Kidney (tissue), 14 donors: ENCODE measurements around the gene CNOT8. TPM values are rescaled to one million over a fixed set of nuclear protein-coding genes. Genes with fewer than 3 reads are reported as not detected.

Source experiments
- DNase-seq, 5 donors: peaks; one replicate each; pipeline ENCODE4 v3.0.0-alpha.2; 2013 to 2020
- FAIRE-seq: peaks from 2 replicates; lab custom pipeline; 2012; peaks lifted over from hg19 to GRCh38; lab: Jason Lieb, UNC
- H3K27ac ChIP-seq, 2 donors: one replicate each; pipeline ENCODE4 v1.7.0; 2013; ENCODE audit warnings: low read depth in 2 of 2, low read length in 2 of 2, inconsistent platforms in 1 of 2
- H3K27me3 ChIP-seq: one replicate; pipeline ENCODE4 v1.7.1; 2013; ENCODE audit warnings: low read length, inconsistent platforms; ENCODE audit not compliant: control insufficient read depth, insufficient read depth
- H3K36me3 ChIP-seq, 3 donors: one replicate each; pipeline versions ENCODE4 v1.7.0 to v1.7.1; 2013; ENCODE audit warnings: low read length in 3 of 3, control low read depth in 1 of 3, inconsistent platforms in 1 of 3; ENCODE audit not compliant: insufficient read depth in 3 of 3, control insufficient read depth in 2 of 3
- H3K4me1 ChIP-seq, 3 donors: one replicate each; pipeline versions ENCODE4 v1.7.0 to v1.7.1; 2013; ENCODE audit warnings: low read length in 3 of 3, inconsistent platforms in 1 of 3, low read depth in 1 of 3; ENCODE audit not compliant: control insufficient read depth in 2 of 3, insufficient read depth in 2 of 3
- H3K4me3 ChIP-seq, 3 donors: one replicate each; pipeline versions ENCODE4 v1.7.0 to v1.8.1; 2013; ENCODE audit warnings: low read length in 3 of 3, control low read depth in 1 of 3, inconsistent platforms in 1 of 3
- H3K9ac ChIP-seq, 3 donors: one replicate each; pipeline versions ENCODE4 v1.7.0 to v1.7.1; 2013; ENCODE audit warnings: low read length in 3 of 3, control low read depth in 1 of 3, inconsistent platforms in 1 of 3
- H3K9me3 ChIP-seq, 3 donors: one replicate each; pipeline versions ENCODE4 v1.7.0 to v1.7.1; 2013; ENCODE audit warnings: low read length in 3 of 3, control low read depth in 1 of 3, inconsistent platforms in 1 of 3; ENCODE audit not compliant: control insufficient read depth in 2 of 3, insufficient read depth in 1 of 3
- intact Hi-C: fragments of 100-400 bp; cut with DNase I; formaldehyde crosslinking; loops from one replicate; pipeline ENCODE4 v1.11.1; 2022
- polyA plus RNA-seq: library from polyadenylated mRNA; stranded (reverse); fragments of 350-450 nt; fragmentation: Illumina TruSeq; extraction: RNeasy Lipid Tissue Mini Kit (QIAGEN cat#74804); gene quantifications from one replicate; pipeline ENCODE4 v1.2.3, GENCODE V29; 2014; ENCODE audit warnings: low read depth, low replicate concordance; ENCODE audit not compliant: insufficient read depth
- total RNA-seq: library from RNA; stranded (reverse); fragmentation: NEBNext Ultra II Directional; extraction: Animal tissue kit (Norgen Biotek cat#: 25700); gene quantifications from one replicate; pipeline ENCODE4 v1.2.1, GENCODE V29; 2021
- TF ChIP-seq, protein P1 (sequence below): IDR thresholded peaks from 3 replicates; pipeline ENCODE4 v1.5.1; 2012; ENCODE audit warnings: mild to moderate bottlenecking, moderate library complexity, borderline replicate concordance; ENCODE audit not compliant: insufficient read depth; ENCODE audit errors: extremely low read depth
- donor health status: control.
- donor health status: control.
- donor health status: control.
- donor health status: control.
- donor health status: control.
- donor health status: DM: yes; HTN: yes; CAD: no.
- donor health status: Normal renal cell carcinoma (clear cell type).

CNOT8 gene
- total and polyA plus RNA-seq, 2 donors from 2014 or later: 28.4 to 40.4 TPM

DNA sequence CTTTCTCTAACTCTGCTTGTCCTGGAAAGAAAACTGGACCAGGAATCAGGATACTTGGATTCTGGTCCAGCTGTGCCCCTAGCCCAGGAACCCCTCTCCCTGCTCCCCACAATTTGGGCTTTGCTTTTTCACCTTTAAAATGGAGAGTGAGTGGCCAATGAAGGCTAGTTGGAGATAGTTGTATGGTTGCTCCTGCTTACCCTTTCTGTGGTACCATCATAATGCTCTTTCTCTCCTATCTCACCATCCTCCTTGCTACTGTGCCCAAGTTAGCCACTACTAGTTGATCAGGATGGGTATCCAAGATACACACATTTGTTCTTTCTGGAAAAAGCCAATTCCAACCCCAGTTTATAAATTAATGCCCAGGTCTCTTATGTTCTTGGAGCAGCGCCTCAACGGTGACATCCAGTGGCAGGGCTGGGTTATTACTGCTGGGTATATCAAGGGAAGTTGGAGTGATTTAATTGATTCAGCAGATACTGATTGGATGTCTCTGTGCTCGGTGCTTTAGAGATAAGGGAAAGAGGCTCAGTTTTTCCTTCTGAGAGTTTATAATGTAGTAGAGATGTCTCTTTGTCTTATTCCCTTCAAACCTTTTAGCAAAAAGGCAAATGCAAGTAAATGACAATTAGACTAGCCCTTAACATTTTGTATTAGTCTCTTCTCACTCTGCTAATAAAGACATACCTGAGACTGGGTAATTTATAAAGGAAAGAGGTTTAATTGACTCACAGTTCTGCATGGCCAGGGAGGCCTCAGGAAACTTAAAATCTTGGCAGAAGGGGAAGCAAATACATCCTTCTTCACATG lies 46.6 kb upstream of the CNOT8 start:
- no peak for FAIRE-seq
- no peak overlapping the region for H3K9ac ChIP-seq
- TF ChIP-seq, protein P1, sequence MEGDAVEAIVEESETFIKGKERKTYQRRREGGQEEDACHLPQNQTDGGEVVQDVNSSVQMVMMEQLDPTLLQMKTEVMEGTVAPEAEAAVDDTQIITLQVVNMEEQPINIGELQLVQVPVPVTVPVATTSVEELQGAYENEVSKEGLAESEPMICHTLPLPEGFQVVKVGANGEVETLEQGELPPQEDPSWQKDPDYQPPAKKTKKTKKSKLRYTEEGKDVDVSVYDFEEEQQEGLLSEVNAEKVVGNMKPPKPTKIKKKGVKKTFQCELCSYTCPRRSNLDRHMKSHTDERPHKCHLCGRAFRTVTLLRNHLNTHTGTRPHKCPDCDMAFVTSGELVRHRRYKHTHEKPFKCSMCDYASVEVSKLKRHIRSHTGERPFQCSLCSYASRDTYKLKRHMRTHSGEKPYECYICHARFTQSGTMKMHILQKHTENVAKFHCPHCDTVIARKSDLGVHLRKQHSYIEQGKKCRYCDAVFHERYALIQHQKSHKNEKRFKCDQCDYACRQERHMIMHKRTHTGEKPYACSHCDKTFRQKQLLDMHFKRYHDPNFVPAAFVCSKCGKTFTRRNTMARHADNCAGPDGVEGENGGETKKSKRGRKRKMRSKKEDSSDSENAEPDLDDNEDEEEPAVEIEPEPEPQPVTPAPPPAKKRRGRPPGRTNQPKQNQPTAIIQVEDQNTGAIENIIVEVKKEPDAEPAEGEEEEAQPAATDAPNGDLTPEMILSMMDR: peak; percentile 76
- H3K27ac ChIP-seq: no peak overlapping the region
- peaks cover 12 to 53% (median 36%) of the 10 kb centered on the region in 3 donors for H3K36me3 ChIP-seq
- DNase-seq: peak in 3 of 5 donors; percentile 62 to 78 (median 65)
- no peaks in the 10 kb centered on the region for H3K9me3 ChIP-seq
- intact Hi-C loops: loop anchor here (5.0 kb wide), 1 partner anchor 160 kb away; no protein-coding TSS in a partner anchor
- no peaks in the 10 kb centered on the region for H3K27me3 ChIP-seq
- H3K4me3 ChIP-seq: no peak overlapping the region
- H3K4me1 ChIP-seq: peaks cover 0 to 11% (median 8%) of the 10 kb centered on the region in 3 donors

DNA sequence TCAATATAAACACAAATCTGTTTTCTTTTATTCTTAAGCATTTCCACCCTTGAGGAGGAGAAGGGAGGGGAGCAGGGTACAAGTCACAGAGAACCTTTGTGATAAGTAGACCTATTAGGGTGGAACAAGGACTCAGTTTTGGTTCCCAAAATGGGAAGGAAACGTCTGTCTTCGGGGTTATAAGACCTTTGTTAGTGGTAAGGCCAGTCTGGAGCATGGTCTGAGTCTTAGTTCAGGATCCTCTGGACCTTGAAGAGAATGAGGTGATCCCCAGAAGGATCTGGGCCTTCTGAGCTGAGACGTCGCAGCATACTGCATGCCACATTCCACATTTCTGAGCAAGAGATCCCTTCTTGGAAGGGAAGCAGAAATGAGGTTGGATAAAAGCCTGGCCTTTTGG lies 45.3 kb upstream of the CNOT8 start:
- peaks cover 12 to 52% (median 33%) of the 10 kb centered on the region in 3 donors for H3K36me3 ChIP-seq
- TF ChIP-seq, protein P1: no peak
- H3K27ac ChIP-seq: no peak overlapping the region
- H3K4me3 ChIP-seq: no peak overlapping the region
- DNase-seq (no peak), FAIRE-seq (no peak)
- no peaks in the 10 kb centered on the region for H3K9me3 ChIP-seq
- no peaks in the 10 kb centered on the region for H3K27me3 ChIP-seq
- H3K9ac ChIP-seq: no peak overlapping the region
- peaks cover 0 to 11% (median 8%) of the 10 kb centered on the region in 3 donors for H3K4me1 ChIP-seq
- intact Hi-C loops: loop anchor here (5.0 kb wide), 1 partner anchor 161 kb away; no protein-coding TSS in a partner anchor

DNA sequence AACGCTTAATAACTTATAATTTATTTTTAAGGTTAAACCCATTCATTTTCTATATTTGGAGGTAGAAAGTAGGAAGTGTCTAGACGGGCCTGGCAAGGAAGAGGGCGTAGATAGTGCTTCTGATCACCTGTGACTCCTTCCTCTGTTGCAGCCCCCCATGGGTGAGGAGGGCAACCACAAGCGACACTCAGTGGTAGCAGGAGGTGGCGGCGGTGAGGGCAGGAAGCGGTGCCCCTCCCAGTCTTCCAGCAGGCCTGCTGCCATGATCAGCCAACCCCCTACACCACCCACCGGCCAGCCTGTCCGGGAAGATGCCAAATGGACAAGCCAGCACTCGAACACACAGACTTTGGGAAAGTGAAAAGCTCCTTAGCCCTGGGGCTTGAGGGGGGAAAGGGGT lies 44.7 kb upstream of the CNOT8 start:
- TF ChIP-seq, protein P1: no peak
- DNase-seq: no peak
- intact Hi-C loops: loop anchor here (5.0 kb wide), 1 partner anchor 161 kb away; no protein-coding TSS in a partner anchor
- Histone ChIP-seq H3K4me3 (no peak overlapping the region), H3K27me3 (no peaks in the 10 kb centered on the region), H3K9ac (no peak overlapping the region), H3K9me3 (no peaks in the 10 kb centered on the region), H3K36me3 (peaks cover 12 to 46% (median 30%) of the 10 kb centered on the region in 3 donors), H3K27ac (no peak overlapping the region), H3K4me1 (peaks cover 0 to 11% (median 8%) of the 10 kb centered on the region in 3 donors)
- no peak for FAIRE-seq
